NCI-H128 (cell line): ENCODE results near the gene HLTF.
"Not testable (repeated sequence)": the region's sequence is repeated elsewhere in the genome, so short reads cannot be mapped to it uniquely, and the experiment has no call there.

Experiments used
- DNase-seq: peaks from one replicate; lab custom pipeline; 2025; ENCODE audit not compliant: unreplicated experiment; lab: John Stamatoyannopoulos, UW

The HLTF gene

DNA sequence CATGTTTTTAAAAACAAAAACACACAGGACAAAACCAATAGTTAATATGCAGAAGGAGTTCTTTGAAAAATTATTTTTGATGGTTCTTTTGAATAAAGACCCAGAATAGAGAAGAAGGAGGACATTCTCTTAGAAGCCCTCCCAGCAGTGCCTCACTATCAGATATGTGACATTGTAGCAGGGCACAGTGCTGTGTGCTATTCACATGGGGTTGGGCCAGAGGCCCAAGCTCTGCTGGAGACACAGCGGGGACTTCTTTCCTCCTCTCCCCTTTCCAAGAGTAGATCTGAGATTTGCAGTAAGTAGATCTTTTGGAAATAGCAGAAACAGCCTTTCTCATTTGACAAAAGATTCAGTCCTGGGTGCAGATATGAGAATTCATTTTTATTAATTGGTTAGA is 88.7 kb downstream of the HLTF start:
- DNase-seq, result no peak

DNA sequence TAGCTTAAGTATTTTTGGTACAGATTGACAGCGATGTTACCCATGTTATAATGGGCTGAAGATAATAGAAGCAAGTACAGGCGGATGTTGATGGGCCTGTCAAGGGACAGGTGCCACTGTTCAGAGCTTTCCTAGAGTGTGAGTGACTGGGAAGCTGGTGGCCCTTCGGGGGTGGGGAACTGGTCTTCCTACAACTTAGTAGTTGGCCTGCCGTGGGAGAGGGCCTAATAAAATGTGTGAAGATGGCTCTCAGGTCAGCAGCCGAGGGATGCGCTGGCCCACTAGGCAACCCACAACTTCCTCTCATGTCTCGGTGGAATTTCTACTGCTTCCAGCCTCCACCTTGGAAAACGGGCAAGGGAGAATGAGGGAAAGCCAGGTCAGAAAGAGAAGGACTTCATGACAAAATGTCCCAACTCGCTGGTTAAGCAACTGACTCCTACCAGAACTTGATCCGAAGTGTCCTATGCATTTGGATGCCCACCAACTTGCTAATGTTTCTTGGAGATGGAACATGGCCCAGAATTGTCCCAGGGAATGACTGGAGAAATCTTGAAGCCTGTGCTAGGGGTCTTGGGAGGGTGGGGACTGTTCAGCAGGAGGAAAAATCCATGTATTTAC is 93.6 kb downstream of the HLTF start:
- no peak for DNase-seq

DNA sequence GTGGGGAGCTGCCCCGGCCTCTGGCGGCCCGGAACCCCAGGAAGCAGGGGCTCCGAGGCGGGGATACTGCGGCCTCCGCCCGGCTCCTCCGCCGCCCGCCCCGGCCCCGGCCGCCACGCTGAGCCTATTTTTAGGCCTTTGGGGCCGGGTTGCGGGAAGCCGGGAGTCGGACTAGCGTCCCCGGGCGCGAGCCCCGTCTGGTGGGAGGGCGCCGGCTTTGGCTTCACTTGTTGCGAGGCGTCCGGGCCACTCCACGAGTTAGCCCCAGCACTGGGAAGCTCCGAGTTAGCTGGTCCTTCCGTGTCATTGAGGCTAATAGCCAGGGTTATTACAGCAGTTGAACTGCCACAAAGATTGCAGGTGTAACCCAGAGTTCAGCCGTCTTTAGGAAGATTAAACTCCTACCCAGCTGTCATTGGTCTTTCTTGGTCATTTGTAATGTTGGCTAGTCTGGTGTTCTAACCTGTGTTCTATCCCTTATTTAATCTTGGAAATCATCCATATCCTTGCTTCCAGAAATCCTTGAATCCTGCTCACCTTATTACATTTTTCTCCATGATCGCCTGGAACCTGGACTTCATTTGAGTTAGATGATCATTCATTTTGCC is 94.2 kb downstream of the HLTF start:
- no peak for DNase-seq

- no peak for DNase-seq
These were observed 94.9 kb downstream of the HLTF start, which contains the start of gene GYG1 for GRCh38 chr3:148991219-148992026. TSS of gene GYG1 (plus strand) at chr3:148991540. CDS start at chr3:148991641, 101 bp downstream.

DNA sequence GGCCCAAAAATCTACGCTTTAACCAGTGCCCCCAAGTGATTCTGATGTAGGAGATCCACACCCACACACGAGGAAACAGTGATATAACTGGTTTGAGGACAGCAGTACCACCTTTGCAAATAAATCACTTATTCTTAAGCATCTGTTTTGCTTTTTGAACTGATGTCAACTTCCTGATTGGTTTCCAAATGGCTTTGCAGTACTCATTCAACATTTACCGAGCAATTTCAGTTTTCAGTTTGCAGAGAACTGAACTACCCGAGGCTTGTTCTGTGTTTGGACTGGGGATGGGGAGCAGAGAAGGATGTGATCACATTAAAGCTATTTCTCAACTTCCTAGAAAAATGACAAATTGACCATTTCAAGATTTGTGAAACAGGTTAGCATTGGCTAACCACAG is 96.1 kb downstream of the HLTF start:
- DNase-seq, result no peak

GRCh38 chr3:148987551-148987950 is 98.8 kb downstream of the HLTF start:
- DNase-seq, result not testable (repeated sequence)

- DNase-seq, result no peak
These were observed 105.1 kb downstream of the HLTF start for GRCh38 chr3:148981273-148981672.
